GM12874 (cell line): Measurements from ENCODE around the gene LGR6.

Source experiments
- CTCF ChIP-seq: IDR thresholded peaks from 2 replicates; pipeline ENCODE4 v1.5.1; 2011; ENCODE audit warnings: low read depth, mild to moderate bottlenecking, control low read depth, low read length, moderate library complexity; ENCODE audit not compliant: insufficient read depth

LGR6 gene

GRCh38 chr1:202283379-202283844 lies 89.8 kb downstream of the LGR6 start:
- TF ChIP-seq CTCF = no peak

DNA sequence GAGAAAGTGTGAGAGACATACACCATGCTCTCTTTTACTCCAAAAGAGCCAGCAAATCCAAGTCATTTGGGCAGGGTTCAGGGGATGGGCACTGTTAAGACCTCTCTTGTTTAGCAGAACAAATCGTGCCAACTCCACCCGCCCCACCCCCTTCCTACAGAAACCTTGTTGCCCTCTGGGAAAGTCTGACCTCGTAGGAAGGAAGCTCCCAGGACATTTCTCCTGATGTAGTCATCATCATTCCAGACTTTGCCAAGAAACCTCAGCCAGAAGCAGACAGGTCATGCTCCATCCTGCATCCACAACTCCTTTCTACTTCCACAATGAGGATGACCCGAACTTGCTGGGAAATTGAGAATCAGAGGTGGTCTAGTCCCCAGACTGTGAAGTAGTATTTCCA lies 90.4 kb downstream of the LGR6 start:
- TF ChIP-seq CTCF = no peak

DNA sequence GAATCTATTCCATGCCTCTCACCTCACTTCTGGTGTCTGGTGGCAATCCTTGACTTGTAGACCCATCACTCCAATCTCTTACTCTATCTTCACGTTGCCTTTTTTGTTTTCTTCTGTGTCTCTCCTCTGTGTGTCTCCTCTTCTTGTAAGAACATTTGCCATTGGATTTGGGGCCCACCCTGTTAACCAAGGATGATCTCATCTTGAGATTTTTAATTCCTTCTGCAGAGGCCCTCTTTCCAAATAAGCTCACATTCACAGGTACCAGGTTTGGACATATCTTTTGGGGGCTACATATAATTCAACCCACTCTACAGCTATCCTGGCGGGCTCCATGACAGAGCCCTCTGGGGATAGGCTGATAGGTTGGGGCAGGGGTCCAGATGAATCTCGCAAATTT lies 92.3 kb downstream of the LGR6 start:
- TF ChIP-seq CTCF = no peak

GRCh38 chr1:202286622-202287097 lies 93.1 kb downstream of the LGR6 start:
- no peak for TF ChIP-seq CTCF

DNA sequence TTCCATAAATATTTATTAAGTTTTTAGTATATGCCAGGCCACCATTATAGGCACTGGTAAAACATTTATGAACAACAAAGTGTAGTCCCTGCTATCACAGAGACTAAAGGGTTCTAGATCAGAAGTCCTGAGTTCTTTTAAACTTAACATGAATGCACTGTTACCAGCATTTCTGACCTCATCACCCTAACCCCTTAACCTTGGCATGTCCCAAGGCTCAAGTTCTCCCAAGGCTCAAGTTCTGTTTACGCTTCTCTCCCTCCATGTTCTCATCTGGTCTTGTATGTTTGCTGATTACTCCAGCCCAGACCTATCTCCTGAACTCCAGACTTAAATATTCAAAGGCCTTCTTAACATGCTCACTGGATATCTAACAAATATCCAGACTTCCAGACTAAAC lies 93.6 kb downstream of the LGR6 start:
- no peak for TF ChIP-seq CTCF

GRCh38 chr1:202288177-202288576 lies 94.6 kb downstream of the LGR6 start:
- no peak for TF ChIP-seq CTCF

- TF ChIP-seq CTCF = no peak
Measured at GRCh38 chr1:202289009-202289408, 95.4 kb downstream of the LGR6 start.
